Smooth muscle cell (in vitro differentiated cells): Measurements from ENCODE around the gene KIAA2012. TPM values are rescaled to one million over a fixed set of nuclear protein-coding genes. Genes with fewer than 3 reads are reported as not detected.

ENCODE experiments used
- DNase-seq: peaks from one replicate; lab custom pipeline; 2025; ENCODE audit not compliant: unreplicated experiment; lab: John Stamatoyannopoulos, UW
- H2AFZ ChIP-seq: fragments of 200-600 bp; sonication (generic); 2 replicates; pipeline ENCODE4 v1.6.0; 2016; ENCODE audit warnings: antibody characterized with exemption, low read depth, mild to moderate bottlenecking
- H3F3A ChIP-seq: fragments of 200-600 bp; sonication (generic); 2 replicates; pipeline ENCODE4 v1.6.0; 2017; ENCODE audit warnings: antibody characterized with exemption, low read depth
- H3K27ac ChIP-seq: fragments of 200-600 bp; sonication (generic); 2 replicates; pipeline ENCODE4 v1.5.1; 2016; ENCODE audit warnings: low read depth, mild to moderate bottlenecking
- H3K27me3 ChIP-seq: fragments of 200-600 bp; sonication (generic); 2 replicates; pipeline ENCODE4 v1.6.1; 2016; ENCODE audit warnings: low read depth, mild to moderate bottlenecking
- H3K36me3 ChIP-seq: fragments of 200-600 bp; sonication (generic); 2 replicates; pipeline ENCODE4 v1.5.1; 2016; ENCODE audit warnings: low read depth
- H3K4me1 ChIP-seq: fragments of 200-600 bp; sonication (generic); 2 replicates; pipeline ENCODE4 v1.5.1; 2016; ENCODE audit warnings: low read depth
- H3K4me2 ChIP-seq: fragments of 200-600 bp; sonication (generic); 2 replicates; pipeline ENCODE4 v1.6.0; 2016; ENCODE audit warnings: mild to moderate bottlenecking
- H3K4me3 ChIP-seq: fragments of 200-600 bp; sonication (generic); 2 replicates; pipeline ENCODE4 v1.5.1; 2016; ENCODE audit warnings: mild to moderate bottlenecking
- H3K79me2 ChIP-seq: fragments of 200-600 bp; sonication (generic); 2 replicates; pipeline ENCODE4 v1.6.0; 2016; ENCODE audit warnings: low read depth, mild to moderate bottlenecking
- H3K9ac ChIP-seq: fragments of 200-600 bp; sonication (generic); 2 replicates; pipeline ENCODE4 v1.6.0; 2016; ENCODE audit warnings: low read depth
- H3K9me3 ChIP-seq: fragments of 200-600 bp; sonication (generic); replicated peaks from 2 replicates; pipeline ENCODE4 v1.5.1; 2016; ENCODE audit warnings: low read depth
- H4K20me1 ChIP-seq: fragments of 200-600 bp; sonication (generic); 2 replicates; pipeline ENCODE4 v1.6.0; 2016; ENCODE audit warnings: low read depth
- WGBS: methylation state at CpG from one replicate; pipeline ENCODE4 v1.1.7; 2016; ENCODE audit warnings: low lambda C conversion rate; 5-methylcytosine and 5-hydroxymethylcytosine counted together
- polyA plus RNA-seq: library from polyadenylated mRNA; unstranded; fragments of >200 nt; fragmentation: Nextera tagmentation; extraction: Ambion mirVana; gene quantifications from 2 replicates; pipeline ENCODE4 v1.2.1, GENCODE V29; 2016
- total RNA-seq: library from RNA; depleted of rRNA; stranded (reverse); fragments of >200 nt; gene quantifications from 2 replicates; pipeline ENCODE4 v1.2.3, GENCODE V29; 2014
- TF ChIP-seq, protein P1 (sequence below): fragments of 200-600 bp; sonication (generic); IDR thresholded peaks from 2 replicates; pipeline ENCODE4 v1.5.1; 2017; ENCODE audit warnings: borderline replicate concordance, mild to moderate bottlenecking, antibody characterized with exemption; ENCODE audit not compliant: insufficient read depth, poor library complexity, severe bottlenecking

Gene KIAA2012
- total and polyA plus RNA-seq, 2 experiments from 2014 or later, result not detected

- no peak for DNase-seq
- Histone ChIP-seq H3K4me1 (peaks cover 34% of the 10 kb centered on the region), H3K9ac (no peak overlapping the region), H3K4me2 (no peak overlapping the region), H3K9me3 (no peaks in the 10 kb centered on the region), H3K79me2 (peaks cover 13% of the 10 kb centered on the region), H3F3A (no peaks in the 10 kb centered on the region), H2AFZ (no peak overlapping the region), H3K36me3 (no peaks in the 10 kb centered on the region), H4K20me1 (peaks cover 20% of the 10 kb centered on the region), H3K27me3 (no peaks in the 10 kb centered on the region), H3K27ac (no peak overlapping the region), H3K4me3 (no peak overlapping the region)
- TF ChIP-seq, protein P1, sequence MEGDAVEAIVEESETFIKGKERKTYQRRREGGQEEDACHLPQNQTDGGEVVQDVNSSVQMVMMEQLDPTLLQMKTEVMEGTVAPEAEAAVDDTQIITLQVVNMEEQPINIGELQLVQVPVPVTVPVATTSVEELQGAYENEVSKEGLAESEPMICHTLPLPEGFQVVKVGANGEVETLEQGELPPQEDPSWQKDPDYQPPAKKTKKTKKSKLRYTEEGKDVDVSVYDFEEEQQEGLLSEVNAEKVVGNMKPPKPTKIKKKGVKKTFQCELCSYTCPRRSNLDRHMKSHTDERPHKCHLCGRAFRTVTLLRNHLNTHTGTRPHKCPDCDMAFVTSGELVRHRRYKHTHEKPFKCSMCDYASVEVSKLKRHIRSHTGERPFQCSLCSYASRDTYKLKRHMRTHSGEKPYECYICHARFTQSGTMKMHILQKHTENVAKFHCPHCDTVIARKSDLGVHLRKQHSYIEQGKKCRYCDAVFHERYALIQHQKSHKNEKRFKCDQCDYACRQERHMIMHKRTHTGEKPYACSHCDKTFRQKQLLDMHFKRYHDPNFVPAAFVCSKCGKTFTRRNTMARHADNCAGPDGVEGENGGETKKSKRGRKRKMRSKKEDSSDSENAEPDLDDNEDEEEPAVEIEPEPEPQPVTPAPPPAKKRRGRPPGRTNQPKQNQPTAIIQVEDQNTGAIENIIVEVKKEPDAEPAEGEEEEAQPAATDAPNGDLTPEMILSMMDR, result no peak
- 70% methylated on average over 5 of the region's 5 CpGs for WGBS
These were observed 30.6 kb upstream of the KIAA2012 start for GRCh38 chr2:202042444-202042843.

GRCh38 chr2:202043475-202043874 lies 29.6 kb upstream of the KIAA2012 start:
- no peaks in the 10 kb centered on the region for H3K9me3 ChIP-seq
- peaks cover 3% of the 10 kb centered on the region for H3K79me2 ChIP-seq
- H3F3A ChIP-seq, result no peaks in the 10 kb centered on the region
- peaks cover 23% of the 10 kb centered on the region for H3K4me1 ChIP-seq
- H3K36me3 ChIP-seq, result no peaks in the 10 kb centered on the region
- no peak overlapping the region for H3K4me3 ChIP-seq
- H3K9ac ChIP-seq, result no peak overlapping the region
- H2AFZ ChIP-seq, result no peak overlapping the region
- H3K27ac ChIP-seq, result peak overlapping the region; percentile 40
- H4K20me1 ChIP-seq, result peaks cover 13% of the 10 kb centered on the region
- no peaks in the 10 kb centered on the region for H3K27me3 ChIP-seq
- no peak for DNase-seq
- 41% methylated on average over 6 of the region's 6 CpGs for WGBS
- TF ChIP-seq, protein P1, result no peak
- H3K4me2 ChIP-seq, result peak overlapping the region; percentile 52

DNA sequence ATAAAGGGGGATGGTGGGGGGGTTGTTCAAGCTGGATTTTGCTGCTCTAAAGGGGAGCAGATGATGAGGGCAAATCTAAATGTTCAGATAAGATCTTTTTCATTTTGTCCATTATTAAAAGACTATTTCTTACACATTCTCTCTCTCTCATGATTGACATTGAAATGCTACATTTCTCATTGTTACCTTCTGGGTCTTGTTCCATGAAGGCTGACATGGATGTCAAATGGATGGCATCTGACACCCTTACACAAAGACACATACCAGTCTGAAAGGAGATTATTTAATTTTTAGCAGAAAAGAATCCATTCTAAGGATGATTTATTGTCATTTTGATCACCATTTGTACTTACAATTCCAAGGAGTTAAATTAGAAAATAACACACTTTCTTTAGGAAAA lies 28.3 kb upstream of the KIAA2012 start:
- Histone ChIP-seq H3K27me3 (no peaks in the 10 kb centered on the region), H3K4me3 (no peak overlapping the region), H2AFZ (no peak overlapping the region), H3K27ac (no peak overlapping the region), H3K4me1 (peaks cover 15% of the 10 kb centered on the region), H3K36me3 (no peaks in the 10 kb centered on the region), H3F3A (no peaks in the 10 kb centered on the region), H4K20me1 (no peaks in the 10 kb centered on the region), H3K9ac (no peak overlapping the region), H3K4me2 (no peak overlapping the region), H3K79me2 (no peaks in the 10 kb centered on the region), H3K9me3 (no peaks in the 10 kb centered on the region)
- DNase-seq, result no peak
- TF ChIP-seq, protein P1, result no peak

DNA sequence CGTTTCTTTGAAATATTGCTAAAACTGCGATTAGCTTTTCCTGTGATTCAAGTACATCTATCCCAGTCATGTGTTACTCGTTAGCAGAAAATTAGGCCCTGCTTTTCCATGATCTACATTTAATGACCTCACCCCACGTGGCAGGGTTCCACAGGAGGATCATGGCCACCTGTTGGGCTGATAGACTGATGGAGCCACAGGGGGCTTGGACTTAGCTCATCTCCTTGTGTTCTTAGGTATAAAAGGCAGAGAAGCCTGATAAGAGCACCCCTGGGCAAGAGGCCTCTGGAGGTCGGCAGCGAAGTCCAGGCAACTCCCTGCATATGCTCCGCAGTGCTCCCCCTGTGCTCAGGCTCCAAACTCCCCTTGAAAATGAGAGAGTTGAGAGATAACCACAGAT lies 26.5 kb upstream of the KIAA2012 start:
- WGBS, result 84% methylated on average over 7 of the region's 7 CpGs
- H3K4me2 ChIP-seq, result no peak overlapping the region
- H3K9ac ChIP-seq, result no peak overlapping the region
- TF ChIP-seq, protein P1, result no peak
- no peaks in the 10 kb centered on the region for H3K9me3 ChIP-seq
- H3K27me3 ChIP-seq, result no peaks in the 10 kb centered on the region
- no peak overlapping the region for H3K27ac ChIP-seq
- H3F3A ChIP-seq, result no peaks in the 10 kb centered on the region
- no peak overlapping the region for H3K4me3 ChIP-seq
- no peak overlapping the region for H2AFZ ChIP-seq
- H3K79me2 ChIP-seq, result no peaks in the 10 kb centered on the region
- no peak for DNase-seq
- H4K20me1 ChIP-seq, result no peaks in the 10 kb centered on the region
- no peaks in the 10 kb centered on the region for H3K36me3 ChIP-seq
- peaks cover 20% of the 10 kb centered on the region for H3K4me1 ChIP-seq
